ENCODE results near the gene CDH12.

CDH12 gene

DNA sequence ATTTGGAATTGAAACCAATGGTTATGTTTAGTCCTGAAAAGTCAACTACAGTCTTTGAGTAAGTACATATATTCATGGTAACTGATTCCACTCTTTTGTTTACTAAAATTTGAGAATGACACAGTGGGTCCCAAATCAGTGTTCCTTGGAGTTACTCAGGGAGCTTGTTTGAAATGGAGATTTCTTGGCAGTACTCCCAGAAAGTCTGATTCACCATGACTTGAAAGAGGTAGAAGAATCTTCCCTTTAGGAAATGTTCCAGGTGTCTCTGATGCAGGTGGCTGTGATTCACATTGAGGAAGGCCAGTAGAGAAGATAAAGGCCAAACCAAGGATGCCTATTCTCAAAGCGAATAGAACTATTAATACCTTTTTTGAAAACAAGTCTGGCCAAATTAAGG, 1078.3 kb downstream of the CDH12 start:
- TF ChIP-seq SPI1 (IDR thresholded peaks at IDR 0.05; ENCODE audit: borderline replicate concordance, low read depth) = no peak
- no peak for TF ChIP-seq GABPA (IDR thresholded peaks at IDR 0.05; ENCODE audit: low read depth)
- TF ChIP-seq POLR2AphosphoS5 (IDR thresholded peaks at IDR 0.05; ENCODE audit: low read depth) = no peak
- TF ChIP-seq, protein P1, sequence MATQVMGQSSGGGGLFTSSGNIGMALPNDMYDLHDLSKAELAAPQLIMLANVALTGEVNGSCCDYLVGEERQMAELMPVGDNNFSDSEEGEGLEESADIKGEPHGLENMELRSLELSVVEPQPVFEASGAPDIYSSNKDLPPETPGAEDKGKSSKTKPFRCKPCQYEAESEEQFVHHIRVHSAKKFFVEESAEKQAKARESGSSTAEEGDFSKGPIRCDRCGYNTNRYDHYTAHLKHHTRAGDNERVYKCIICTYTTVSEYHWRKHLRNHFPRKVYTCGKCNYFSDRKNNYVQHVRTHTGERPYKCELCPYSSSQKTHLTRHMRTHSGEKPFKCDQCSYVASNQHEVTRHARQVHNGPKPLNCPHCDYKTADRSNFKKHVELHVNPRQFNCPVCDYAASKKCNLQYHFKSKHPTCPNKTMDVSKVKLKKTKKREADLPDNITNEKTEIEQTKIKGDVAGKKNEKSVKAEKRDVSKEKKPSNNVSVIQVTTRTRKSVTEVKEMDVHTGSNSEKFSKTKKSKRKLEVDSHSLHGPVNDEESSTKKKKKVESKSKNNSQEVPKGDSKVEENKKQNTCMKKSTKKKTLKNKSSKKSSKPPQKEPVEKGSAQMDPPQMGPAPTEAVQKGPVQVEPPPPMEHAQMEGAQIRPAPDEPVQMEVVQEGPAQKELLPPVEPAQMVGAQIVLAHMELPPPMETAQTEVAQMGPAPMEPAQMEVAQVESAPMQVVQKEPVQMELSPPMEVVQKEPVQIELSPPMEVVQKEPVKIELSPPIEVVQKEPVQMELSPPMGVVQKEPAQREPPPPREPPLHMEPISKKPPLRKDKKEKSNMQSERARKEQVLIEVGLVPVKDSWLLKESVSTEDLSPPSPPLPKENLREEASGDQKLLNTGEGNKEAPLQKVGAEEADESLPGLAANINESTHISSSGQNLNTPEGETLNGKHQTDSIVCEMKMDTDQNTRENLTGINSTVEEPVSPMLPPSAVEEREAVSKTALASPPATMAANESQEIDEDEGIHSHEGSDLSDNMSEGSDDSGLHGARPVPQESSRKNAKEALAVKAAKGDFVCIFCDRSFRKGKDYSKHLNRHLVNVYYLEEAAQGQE (IDR thresholded peaks at IDR 0.05; ENCODE audit: insufficient replicate concordance, low read depth) = no peak
- TF ChIP-seq, protein P2, sequence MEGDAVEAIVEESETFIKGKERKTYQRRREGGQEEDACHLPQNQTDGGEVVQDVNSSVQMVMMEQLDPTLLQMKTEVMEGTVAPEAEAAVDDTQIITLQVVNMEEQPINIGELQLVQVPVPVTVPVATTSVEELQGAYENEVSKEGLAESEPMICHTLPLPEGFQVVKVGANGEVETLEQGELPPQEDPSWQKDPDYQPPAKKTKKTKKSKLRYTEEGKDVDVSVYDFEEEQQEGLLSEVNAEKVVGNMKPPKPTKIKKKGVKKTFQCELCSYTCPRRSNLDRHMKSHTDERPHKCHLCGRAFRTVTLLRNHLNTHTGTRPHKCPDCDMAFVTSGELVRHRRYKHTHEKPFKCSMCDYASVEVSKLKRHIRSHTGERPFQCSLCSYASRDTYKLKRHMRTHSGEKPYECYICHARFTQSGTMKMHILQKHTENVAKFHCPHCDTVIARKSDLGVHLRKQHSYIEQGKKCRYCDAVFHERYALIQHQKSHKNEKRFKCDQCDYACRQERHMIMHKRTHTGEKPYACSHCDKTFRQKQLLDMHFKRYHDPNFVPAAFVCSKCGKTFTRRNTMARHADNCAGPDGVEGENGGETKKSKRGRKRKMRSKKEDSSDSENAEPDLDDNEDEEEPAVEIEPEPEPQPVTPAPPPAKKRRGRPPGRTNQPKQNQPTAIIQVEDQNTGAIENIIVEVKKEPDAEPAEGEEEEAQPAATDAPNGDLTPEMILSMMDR (IDR thresholded peaks at IDR 0.05; ENCODE audit: insufficient read depth, low read length) = no peak
- no peak for DNase-seq (ENCODE audit: low read depth in 1 of 2, low spot score in 1 of 2)

DNA sequence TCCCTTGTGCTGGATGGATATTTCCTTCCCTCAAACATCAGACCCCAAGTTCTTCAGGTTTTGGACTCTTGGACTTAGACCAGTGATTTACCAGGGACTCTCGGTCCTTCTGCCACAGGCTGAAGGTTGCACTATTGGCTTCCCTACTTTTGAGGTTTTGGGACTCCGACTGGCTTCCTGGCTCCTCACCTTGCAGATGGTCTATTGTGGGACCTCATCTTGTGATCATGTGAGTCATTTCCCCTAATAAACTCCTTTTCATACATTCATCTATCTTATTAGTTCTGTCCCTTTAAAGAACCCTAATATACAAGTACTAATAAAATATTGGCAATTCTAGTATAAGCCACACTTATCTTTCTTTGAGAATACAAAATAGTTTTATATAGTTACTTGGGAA, 1078.9 kb downstream of the CDH12 start:
- H3K27ac ChIP-seq (replicated peaks) = no peak overlapping the region
- no peak for DNase-seq (ENCODE audit: low read depth in 1 of 2, low spot score in 1 of 2)
- TF ChIP-seq POLR2AphosphoS5 (IDR thresholded peaks at IDR 0.05; ENCODE audit: low read depth) (no peak), SPI1 (IDR thresholded peaks at IDR 0.05; ENCODE audit: borderline replicate concordance, low read depth) (no peak), GABPA (IDR thresholded peaks at IDR 0.05; ENCODE audit: low read depth) (no peak)
- TF ChIP-seq, protein P2 (IDR thresholded peaks at IDR 0.05; ENCODE audit: insufficient read depth, low read length) = no peak
- TF ChIP-seq, protein P1 (IDR thresholded peaks at IDR 0.05; ENCODE audit: insufficient replicate concordance, low read depth) = no peak
- H3K27me3 ChIP-seq (ENCODE audit: insufficient read depth, poor library complexity, severe bottlenecking) = no peaks in the 10 kb centered on the region
- H3K4me3 ChIP-seq (replicated peaks; ENCODE audit: insufficient read depth, low read length) = no peak overlapping the region

More for the DNA sequence above, 1078.3 kb downstream of the CDH12 start:
- no peaks in the 10 kb centered on the region for H3K27me3 ChIP-seq (ENCODE audit: insufficient read depth, poor library complexity, severe bottlenecking)
- no peak overlapping the region for H3K4me3 ChIP-seq (replicated peaks; ENCODE audit: insufficient read depth, low read length)
- H3K27ac ChIP-seq (replicated peaks) = no peak overlapping the region

DNA sequence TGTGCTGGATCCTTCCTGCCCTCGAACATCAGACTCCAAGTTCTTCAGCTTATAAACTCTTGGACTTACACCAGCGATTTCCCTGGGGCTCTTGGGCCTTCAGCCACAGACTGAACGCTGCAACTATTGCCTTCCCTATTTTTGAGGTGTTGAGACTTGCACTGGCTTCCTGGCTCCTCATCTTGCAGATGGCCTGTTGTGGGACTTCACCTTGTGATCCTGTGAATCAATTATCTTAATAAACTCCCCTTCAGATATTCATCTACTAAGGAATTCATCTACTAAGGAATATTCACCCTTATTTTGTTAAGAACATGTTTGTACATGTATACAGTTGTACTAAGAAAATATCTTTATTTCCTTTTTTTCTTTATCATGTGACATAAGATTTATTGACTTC, 1079.7 kb downstream of the CDH12 start:
- no peak overlapping the region for H3K4me3 ChIP-seq (replicated peaks; ENCODE audit: insufficient read depth, low read length)
- TF ChIP-seq GABPA (IDR thresholded peaks at IDR 0.05; ENCODE audit: low read depth) (no peak), POLR2AphosphoS5 (IDR thresholded peaks at IDR 0.05; ENCODE audit: low read depth) (no peak), SPI1 (IDR thresholded peaks at IDR 0.05; ENCODE audit: borderline replicate concordance, low read depth) (no peak)
- TF ChIP-seq, protein P1 (IDR thresholded peaks at IDR 0.05; ENCODE audit: insufficient replicate concordance, low read depth) = no peak
- TF ChIP-seq, protein P2 (IDR thresholded peaks at IDR 0.05; ENCODE audit: insufficient read depth, low read length) = no peak
- H3K27me3 ChIP-seq (ENCODE audit: insufficient read depth, poor library complexity, severe bottlenecking) = no peaks in the 10 kb centered on the region
- no peak overlapping the region for H3K27ac ChIP-seq (replicated peaks)
- DNase-seq (ENCODE audit: low read depth in 1 of 2, low spot score in 1 of 2) = no peak
